Right lobe of liver (tissue), 6 donors: ENCODE results near the gene RCSD1. TPM values are rescaled to one million over a fixed set of nuclear protein-coding genes. Genes with fewer than 3 reads are reported as not detected.

ENCODE experiments used
- ATAC-seq, 4 donors: fragments of 200-7000 bp; cut with Tn5 transposase; one replicate each; pipeline ENCODE4 v1.9.1; 2020; ENCODE audit warnings: mild to moderate bottlenecking in 4 of 4, moderate library complexity in 4 of 4
- DNase-seq, 3 donors: peaks; one replicate each; pipeline ENCODE4 v3.0.0-alpha.2; 2020
- H3K27ac ChIP-seq, 3 donors: fragments of 200-600 bp; one replicate each; pipeline ENCODE4 v1.8.0; 2022
- H3K27me3 ChIP-seq, 2 donors: fragments of 200-600 bp; one replicate each; pipeline ENCODE4 v1.8.0; 2022
- H3K36me3 ChIP-seq, 4 donors: fragments of 200-600 bp; sonication (generic) in 1 of 4; one replicate each; pipeline versions ENCODE4 v1.5.1 to v1.8.0; 2017 to 2022; ENCODE audit warnings: control low read depth in 1 of 4
- H3K4me1 ChIP-seq, 4 donors: fragments of 200-600 bp; sonication (generic) in 1 of 4; one replicate each; pipeline versions ENCODE4 v1.5.1 to v1.8.0; 2017 to 2022; ENCODE audit warnings: control low read depth in 1 of 4
- H3K4me3 ChIP-seq, 3 donors: fragments of 200-600 bp; one replicate each; pipeline ENCODE4 v1.8.0; 2022
- H3K9me3 ChIP-seq, 4 donors: fragments of 200-600 bp; sonication (generic) in 1 of 4; one replicate each; pipeline versions ENCODE4 v1.5.1 to v1.8.0; 2017 to 2022; ENCODE audit warnings: control low read depth in 1 of 4
- POLR2A ChIP-seq: fragments of 450-650 bp; IDR thresholded peaks from one replicate; pipeline ENCODE4 v1.6.1; 2017; ENCODE audit warnings: antibody characterized with exemption, mild to moderate bottlenecking
- WGBS: methylation state at CpG from one replicate; pipeline ENCODE4 v1.1.6; 2018; ENCODE audit warnings: low coverage, low lambda C conversion rate; ENCODE audit not compliant: insufficient coverage; ENCODE audit errors: missing lambda C conversion rate; 5-methylcytosine and 5-hydroxymethylcytosine counted together
- intact Hi-C, 2 donors: fragments of 100-400 bp; cut with DNase I; formaldehyde crosslinking; loops; one replicate each; pipeline versions ENCODE4 v1.11.2 to v1.14.1; 2022
- total RNA-seq, 6 experiments: library from RNA; depleted of rRNA in 2 of 6; stranded (reverse); fragments of >200 nt in 2 of 6; fragmentation: NEBNext Ultra II Directional in 3 of 6; extraction: Animal tissue kit (Norgen Biotek cat#: 25700) in 3 of 6; gene quantifications; one replicate each; pipeline versions ENCODE4 v1.1.0 to v1.2.4, GENCODE V29; 2016 to 2023
- TF ChIP-seq, protein P1 (sequence below), 4 donors: fragments of 200-600 bp in 3 of 4; fragments of 450-650 bp in 1 of 4; IDR thresholded peaks; one replicate each; pipeline versions ENCODE4 v1.5.1 to v1.8.0; 2016 to 2022; ENCODE audit warnings: antibody characterized with exemption in 4 of 4, mild to moderate bottlenecking in 2 of 4
- donor health status: DM: no; HTN: yes; CAD: no.
- donor health status: DM: no; HTN: no; CAD: no.
- donor health status: DM: no; HTN: no; CAD: no.
- donor health status: DM: no; HTN: yes; CAD: no.
- donor health status: DM: no; HTN: yes; CAD: no.

The RCSD1 gene
- total RNA-seq, 6 experiments from 2014 or later, result 2.4 to 8.4 (median 5.0) TPM

DNA sequence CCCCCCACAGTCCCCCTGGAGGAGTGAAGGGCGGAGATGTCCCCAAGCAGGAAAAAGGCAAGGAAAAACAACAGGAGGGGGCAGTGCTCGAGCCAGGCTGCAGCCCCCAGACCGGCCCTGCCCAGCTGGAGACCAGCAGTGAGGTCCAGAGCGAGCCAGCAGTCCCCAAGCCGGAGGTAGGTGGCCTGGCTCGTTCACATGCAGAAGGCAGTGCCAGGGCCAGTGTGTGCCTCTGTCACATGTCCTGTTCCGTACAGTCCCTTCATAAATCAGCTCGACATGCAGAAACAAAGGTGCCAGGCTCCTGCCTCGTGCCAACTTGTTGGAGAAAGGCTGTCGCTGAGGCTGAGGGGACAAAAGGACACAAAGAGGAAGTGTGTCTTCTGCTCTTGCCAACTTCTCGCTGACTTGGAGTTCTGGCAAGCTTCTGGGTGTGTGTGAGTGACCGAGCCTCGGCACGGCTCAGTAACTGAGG is 67.7 kb downstream of the RCSD1 start:
- TF ChIP-seq, protein P1, sequence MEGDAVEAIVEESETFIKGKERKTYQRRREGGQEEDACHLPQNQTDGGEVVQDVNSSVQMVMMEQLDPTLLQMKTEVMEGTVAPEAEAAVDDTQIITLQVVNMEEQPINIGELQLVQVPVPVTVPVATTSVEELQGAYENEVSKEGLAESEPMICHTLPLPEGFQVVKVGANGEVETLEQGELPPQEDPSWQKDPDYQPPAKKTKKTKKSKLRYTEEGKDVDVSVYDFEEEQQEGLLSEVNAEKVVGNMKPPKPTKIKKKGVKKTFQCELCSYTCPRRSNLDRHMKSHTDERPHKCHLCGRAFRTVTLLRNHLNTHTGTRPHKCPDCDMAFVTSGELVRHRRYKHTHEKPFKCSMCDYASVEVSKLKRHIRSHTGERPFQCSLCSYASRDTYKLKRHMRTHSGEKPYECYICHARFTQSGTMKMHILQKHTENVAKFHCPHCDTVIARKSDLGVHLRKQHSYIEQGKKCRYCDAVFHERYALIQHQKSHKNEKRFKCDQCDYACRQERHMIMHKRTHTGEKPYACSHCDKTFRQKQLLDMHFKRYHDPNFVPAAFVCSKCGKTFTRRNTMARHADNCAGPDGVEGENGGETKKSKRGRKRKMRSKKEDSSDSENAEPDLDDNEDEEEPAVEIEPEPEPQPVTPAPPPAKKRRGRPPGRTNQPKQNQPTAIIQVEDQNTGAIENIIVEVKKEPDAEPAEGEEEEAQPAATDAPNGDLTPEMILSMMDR (IDR thresholded peaks at IDR 0.05), result no peak
- no peak for TF ChIP-seq POLR2A
- H3K36me3 ChIP-seq, result peaks cover 0 to 2% (median 0%) of the 10 kb centered on the region in 4 donors
- no peaks in the 10 kb centered on the region for H3K9me3 ChIP-seq
- intact Hi-C loops, result no loop called here
- peaks cover 0 to 10% (median 0%) of the 10 kb centered on the region in 4 donors for H3K4me1 ChIP-seq
- 30% methylated on average over 5 of the region's 14 CpGs for WGBS
- no peaks in the 10 kb centered on the region for H3K27me3 ChIP-seq
- ATAC-seq, result peak; percentile 49 to 75 (median 60)
- no peak overlapping the region for H3K27ac ChIP-seq
- no peak overlapping the region for H3K4me3 ChIP-seq
- peak in 1 of 3 donors; percentile 56 for DNase-seq

DNA sequence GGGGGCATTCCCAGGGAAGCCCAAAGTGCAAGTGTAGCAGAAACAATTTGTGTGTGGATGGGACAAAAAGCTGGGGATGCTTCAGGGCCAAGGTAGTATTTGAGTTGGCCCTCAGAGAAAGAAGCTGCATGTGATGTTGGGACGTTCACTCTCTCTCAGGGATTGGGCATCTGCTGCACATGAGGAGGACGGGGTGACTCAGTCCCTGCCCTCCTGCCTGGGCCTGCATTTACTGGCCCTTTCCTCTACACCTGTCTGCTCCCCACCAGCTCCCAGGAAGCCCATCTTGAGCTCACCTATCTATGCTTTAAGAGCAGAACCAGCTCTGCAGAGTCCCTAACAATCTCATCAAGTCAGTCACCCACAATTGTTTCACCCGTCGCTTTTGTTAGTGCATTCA is 68.3 kb downstream of the RCSD1 start:
- Histone ChIP-seq H3K9me3 (no peaks in the 10 kb centered on the region), H3K27me3 (no peaks in the 10 kb centered on the region), H3K27ac (no peak overlapping the region), H3K36me3 (peaks cover 0 to 2% (median 0%) of the 10 kb centered on the region in 4 donors), H3K4me3 (no peak overlapping the region), H3K4me1 (peaks cover 0 to 10% (median 0%) of the 10 kb centered on the region in 4 donors)
- TF ChIP-seq, protein P1 (IDR thresholded peaks at IDR 0.05), result no peak
- no peak for TF ChIP-seq POLR2A
- WGBS, result 100% methylated on average over 1 of the region's 4 CpGs
- ATAC-seq (peak in 1 of 4 donors; percentile 8), DNase-seq (no peak)
- intact Hi-C loops, result no loop called here

DNA sequence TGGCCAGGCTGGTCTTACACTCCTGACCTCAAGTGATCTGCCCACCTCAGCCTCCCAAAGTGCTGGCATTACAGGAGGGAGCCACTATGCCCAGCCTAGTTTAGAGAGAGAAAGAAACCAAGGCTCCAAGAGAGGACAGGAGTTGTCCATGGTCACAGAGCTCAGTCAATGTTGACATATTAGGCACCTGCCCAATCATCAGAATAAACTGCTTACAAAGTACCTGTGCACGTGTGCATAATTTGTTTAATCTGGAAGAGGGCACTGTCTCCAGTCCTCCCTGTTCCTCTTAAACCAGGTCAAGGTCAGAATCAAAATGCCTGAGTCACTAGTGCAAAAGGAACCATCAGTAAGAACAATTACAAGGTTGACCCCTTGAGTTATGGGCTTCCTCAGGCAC is 71.5 kb downstream of the RCSD1 start:
- no peaks in the 10 kb centered on the region for H3K27me3 ChIP-seq
- no peak overlapping the region for H3K4me3 ChIP-seq
- intact Hi-C loops, result no loop called here
- no peak overlapping the region for H3K27ac ChIP-seq
- peaks cover 0 to 10% (median 0%) of the 10 kb centered on the region in 4 donors for H3K4me1 ChIP-seq
- DNase-seq (no peak), ATAC-seq (peak in 3 of 4 donors; percentile 43 to 87 (median 59))
- H3K9me3 ChIP-seq, result no peaks in the 10 kb centered on the region
- WGBS, result 17% methylated on average over 1 of the region's 1 CpG
- peaks cover 0 to 2% (median 0%) of the 10 kb centered on the region in 4 donors for H3K36me3 ChIP-seq
- TF ChIP-seq, protein P1 (IDR thresholded peaks at IDR 0.05), result no peak
- no peak for TF ChIP-seq POLR2A

DNA sequence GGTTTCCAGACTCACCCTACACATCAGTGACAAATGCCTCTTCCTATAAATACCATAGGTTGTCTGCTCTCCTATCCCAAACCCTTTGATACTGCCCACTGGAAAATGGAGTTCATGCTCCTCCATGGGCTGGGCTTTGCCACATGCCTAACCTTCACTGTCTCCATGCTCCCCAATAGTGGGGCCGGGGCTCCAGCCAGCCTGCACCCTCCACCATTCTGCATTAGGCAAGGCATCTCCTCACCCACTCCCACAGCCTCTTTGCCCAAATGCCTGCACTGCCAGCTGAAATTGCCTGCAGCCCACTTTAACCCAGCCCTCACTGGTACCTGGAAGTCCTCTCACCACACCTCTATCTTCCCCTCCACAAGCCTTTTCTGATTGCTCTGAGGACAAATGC is 73.5 kb downstream of the RCSD1 start:
- Histone ChIP-seq H3K9me3 (no peaks in the 10 kb centered on the region), H3K4me3 (no peak overlapping the region), H3K27me3 (no peaks in the 10 kb centered on the region), H3K27ac (no peak overlapping the region), H3K36me3 (no peaks in the 10 kb centered on the region), H3K4me1 (peaks cover 0 to 10% (median 0%) of the 10 kb centered on the region in 4 donors)
- intact Hi-C loops, result no loop called here
- WGBS, result no CpG with 5 or more reads among the region's 1 CpG
- no peak for TF ChIP-seq POLR2A
- TF ChIP-seq, protein P1 (IDR thresholded peaks at IDR 0.05), result no peak
- DNase-seq (no peak), ATAC-seq (no peak)

DNA sequence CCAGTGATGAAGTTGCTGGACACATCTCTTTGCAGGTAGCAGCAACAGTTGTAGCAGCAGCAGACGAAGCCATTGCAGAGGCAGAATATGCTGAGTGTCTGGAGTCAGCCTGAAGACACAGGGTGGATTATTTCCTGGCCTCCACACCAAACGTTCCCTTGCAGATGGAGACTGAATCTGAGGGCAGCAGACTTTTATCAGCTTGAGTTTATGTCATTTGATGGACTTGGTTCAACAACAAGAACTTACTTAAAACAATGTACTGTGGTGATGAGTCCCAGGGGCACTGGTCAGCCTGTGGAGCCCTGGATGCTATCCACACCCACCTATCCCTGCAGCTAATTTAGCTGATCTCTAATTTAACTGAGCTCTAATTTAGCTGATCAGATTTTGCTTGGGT is 74.7 kb downstream of the RCSD1 start:
- Histone ChIP-seq H3K9me3 (no peaks in the 10 kb centered on the region), H3K27me3 (no peaks in the 10 kb centered on the region), H3K4me1 (peaks cover 0 to 10% (median 0%) of the 10 kb centered on the region in 4 donors), H3K36me3 (no peaks in the 10 kb centered on the region), H3K27ac (no peak overlapping the region), H3K4me3 (no peak overlapping the region)
- no peak for ATAC-seq
- DNase-seq, result no peak
- intact Hi-C loops, result no loop called here
- WGBS, result no CpG with 5 or more reads among the region's 2 CpGs
- TF ChIP-seq, protein P1 (IDR thresholded peaks at IDR 0.05), result no peak
- TF ChIP-seq POLR2A, result no peak
